Testis (tissue), 3 donors: Measurements from ENCODE around the gene TTC33. TPM values are rescaled to one million over a fixed set of nuclear protein-coding genes. Genes with fewer than 3 reads are reported as not detected.

Source experiments
- DNase-seq: peaks from one replicate; pipeline ENCODE4 v3.0.0-alpha.2; 2019
- H3K27ac ChIP-seq, 2 donors: fragments of 200-600 bp; sonication (generic); one replicate each; pipeline ENCODE4 v1.5.1; 2019
- H3K27me3 ChIP-seq: fragments of 200-600 bp; sonication (generic); one replicate; pipeline ENCODE4 v1.5.1; 2019
- H3K36me3 ChIP-seq: fragments of 200-600 bp; sonication (generic); one replicate; pipeline ENCODE4 v1.5.1; 2017; ENCODE audit warnings: low read depth; ENCODE audit errors: missing control alignments
- H3K4me1 ChIP-seq: fragments of 200-600 bp; sonication (generic); one replicate; pipeline ENCODE4 v1.5.1; 2019
- H3K4me3 ChIP-seq, 2 donors: fragments of 200-600 bp; sonication (generic); one replicate each; pipeline ENCODE4 v1.5.1; 2017 to 2019
- H3K9me3 ChIP-seq: fragments of 200-600 bp; sonication (generic); one replicate; pipeline ENCODE4 v1.5.1; 2017
- CTCF ChIP-seq, 3 experiments: fragments of 450-650 bp in 2 of 3; fragments of 200-600 bp in 1 of 3; sonication (generic) in 1 of 3; IDR thresholded peaks; one replicate each; pipeline ENCODE4 v1.5.1; 2016 to 2019; ENCODE audit warnings: antibody characterized with exemption in 3 of 3, mild to moderate bottlenecking in 2 of 3, moderate library complexity in 1 of 3
- POLR2A ChIP-seq: fragments of 450-650 bp; IDR thresholded peaks from one replicate; pipeline ENCODE4 v1.6.1; 2017; ENCODE audit warnings: antibody characterized with exemption, mild to moderate bottlenecking, moderate library complexity
- WGBS, 2 donors: methylation state at CpG; one replicate each; pipeline ENCODE4 v1.1.5; 2018; 5-methylcytosine and 5-hydroxymethylcytosine counted together
- intact Hi-C: fragments of 100-400 bp; cut with DNase I; formaldehyde crosslinking; loops from one replicate; pipeline ENCODE4 v1.15.1; 2023; ENCODE audit warnings: low total_unique reads
- polyA plus RNA-seq: library from polyadenylated mRNA; stranded (reverse); fragments of 350-450 nt; fragmentation: Illumina TruSeq; extraction: RNeasy Lipid Tissue Mini Kit (QIAGEN cat#74804); gene quantifications from one replicate; pipeline ENCODE4 v1.2.3, GENCODE V29; 2014; ENCODE audit warnings: low read depth, low replicate concordance; ENCODE audit not compliant: insufficient read depth
- total RNA-seq, 2 donors: library from RNA; depleted of rRNA; stranded (reverse); fragments of >200 nt; gene quantifications; one replicate each; pipeline ENCODE4 v1.2.3, GENCODE V29; 2016

The TTC33 gene
- total and polyA plus RNA-seq, 3 donors from 2014 or later: 14.7 to 16.5 (median 15.2) TPM

GRCh38 chr5:40669606-40670390, 86.0 kb downstream of the TTC33 start:
- Histone ChIP-seq H3K27ac (no peak overlapping the region), H3K4me1 (no peaks in the 10 kb centered on the region), H3K4me3 (no peak overlapping the region), H3K36me3 (no peaks in the 10 kb centered on the region), H3K9me3 (no peaks in the 10 kb centered on the region), H3K27me3 (no peaks in the 10 kb centered on the region)
- DNase-seq: no peak
- no peak for TF ChIP-seq CTCF (IDR thresholded peaks at IDR 0.05)
- no peak for TF ChIP-seq POLR2A
- intact Hi-C loops: no loop called here
- WGBS, 2 donors: 76 to 77% methylated on average over 6 of the region's 6 CpGs

- Histone ChIP-seq H3K27me3 (no peaks in the 10 kb centered on the region), H3K9me3 (no peaks in the 10 kb centered on the region), H3K4me1 (no peaks in the 10 kb centered on the region), H3K36me3 (no peaks in the 10 kb centered on the region), H3K27ac (no peak overlapping the region), H3K4me3 (no peak overlapping the region)
- intact Hi-C loops: no loop called here
- TF ChIP-seq CTCF (IDR thresholded peaks at IDR 0.05) (no peak), POLR2A (no peak)
- no peak for DNase-seq
Observed at GRCh38 chr5:40667161-40667663, 88.5 kb downstream of the TTC33 start.

GRCh38 chr5:40666657-40667056, 89.1 kb downstream of the TTC33 start:
- H3K9me3 ChIP-seq: no peaks in the 10 kb centered on the region
- H3K36me3 ChIP-seq: no peaks in the 10 kb centered on the region
- H3K4me3 ChIP-seq: no peak overlapping the region
- H3K27ac ChIP-seq: no peak overlapping the region
- no peak for DNase-seq
- TF ChIP-seq CTCF (IDR thresholded peaks at IDR 0.05) (no peak), POLR2A (no peak)
- H3K4me1 ChIP-seq: no peaks in the 10 kb centered on the region
- WGBS, 2 donors: 77 to 78% methylated on average over 1 of the region's 1 CpG
- H3K27me3 ChIP-seq: no peaks in the 10 kb centered on the region
- intact Hi-C loops: no loop called here

GRCh38 chr5:40665635-40666298, 90.0 kb downstream of the TTC33 start:
- intact Hi-C loops: no loop called here

More at GRCh38 chr5:40665635-40666298, 90.0 kb downstream of the TTC33 start:
- Histone ChIP-seq H3K9me3 (no peaks in the 10 kb centered on the region), H3K4me1 (no peaks in the 10 kb centered on the region), H3K36me3 (no peaks in the 10 kb centered on the region), H3K4me3 (no peak overlapping the region), H3K27ac (no peak overlapping the region), H3K27me3 (no peaks in the 10 kb centered on the region)
- no peak for DNase-seq
- TF ChIP-seq POLR2A: no peak
- no peak for TF ChIP-seq CTCF (IDR thresholded peaks at IDR 0.05)
- 87% methylated on average over 3 of the region's 3 CpGs for WGBS, 2 donors
